ENCODE measurements around the gene NTN1.

Gene NTN1

GRCh38 chr17:9286434-9286833 is 265.1 kb downstream of the NTN1 start:
- DNase-seq = no peak

- DNase-seq = no peak
Measured at GRCh38 chr17:9287306-9287705, 266.0 kb downstream of the NTN1 start.

GRCh38 chr17:9290226-9290613 is 268.9 kb downstream of the NTN1 start:
- DNase-seq = no peak

GRCh38 chr17:9291912-9292560 is 270.7 kb downstream of the NTN1 start:
- DNase-seq = no peak

- no peak for DNase-seq
Measured at GRCh38 chr17:9292561-9292941, 271.2 kb downstream of the NTN1 start.
